ENCODE results near the gene PRKN. TPM values are rescaled to one million over a fixed set of nuclear protein-coding genes. Genes with fewer than 3 reads are reported as not detected.

PRKN gene
- total RNA-seq, 4 donors from 2014 or later: 8.4 to 44.8 (median 12.6) TPM

- ATAC-seq (ENCODE audit: low FRiP score): no peak
- no peak for DNase-seq (ENCODE audit: low spot score)
- no peak for TF ChIP-seq CTCF (IDR thresholded peaks at IDR 0.05)
These were observed 86.8 kb downstream of the PRKN start for GRCh38 chr6:162640756-162641155.

GRCh38 chr6:162639951-162640350 lies 87.6 kb downstream of the PRKN start:
- no peak for TF ChIP-seq CTCF (IDR thresholded peaks at IDR 0.05)
- DNase-seq (ENCODE audit: low spot score): no peak
- no peak for ATAC-seq (ENCODE audit: low FRiP score)

DNA sequence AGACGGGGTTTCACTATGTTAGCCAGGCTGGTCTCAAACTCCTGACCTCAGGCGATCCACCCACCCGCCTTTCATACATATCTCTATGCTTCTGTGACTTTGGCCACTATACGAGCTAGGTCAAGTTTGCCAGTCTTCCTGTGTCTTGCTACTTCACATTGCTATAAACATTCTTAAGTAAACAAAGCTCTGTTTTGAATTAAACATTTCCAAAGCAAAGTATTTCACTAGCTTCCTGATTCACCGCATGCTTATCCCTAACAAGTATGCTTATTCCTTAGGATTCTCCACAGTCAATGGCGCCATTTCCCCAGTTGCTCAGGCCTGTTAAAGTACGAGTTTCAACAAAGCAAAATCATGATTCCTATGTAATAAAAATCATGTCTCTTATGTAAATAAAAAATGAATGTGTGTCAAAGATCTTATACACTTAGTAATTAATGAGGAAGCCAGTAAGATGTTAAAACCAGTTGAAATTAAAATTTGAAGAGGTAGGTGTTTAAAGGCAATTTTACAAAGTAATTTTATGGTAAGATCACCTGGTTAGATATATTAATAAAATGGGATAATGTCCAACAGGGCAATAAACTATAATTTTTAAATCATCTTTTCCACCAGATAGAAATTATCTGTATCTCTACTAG lies 88.5 kb downstream of the PRKN start:
- DNase-seq (ENCODE audit: low spot score) (no peak), ATAC-seq (ENCODE audit: low FRiP score) (no peak)
- no peak for TF ChIP-seq CTCF (IDR thresholded peaks at IDR 0.05)

GRCh38 chr6:162637317-162637716 lies 90.2 kb downstream of the PRKN start:
- TF ChIP-seq CTCF (IDR thresholded peaks at IDR 0.05): no peak
- DNase-seq (ENCODE audit: low spot score): no peak
- ATAC-seq (ENCODE audit: low FRiP score): no peak

- DNase-seq (ENCODE audit: low spot score): no peak
- ATAC-seq (ENCODE audit: low FRiP score): no peak
- TF ChIP-seq CTCF (IDR thresholded peaks at IDR 0.05): no peak
These were observed 91.4 kb downstream of the PRKN start for GRCh38 chr6:162636167-162636566.

DNA sequence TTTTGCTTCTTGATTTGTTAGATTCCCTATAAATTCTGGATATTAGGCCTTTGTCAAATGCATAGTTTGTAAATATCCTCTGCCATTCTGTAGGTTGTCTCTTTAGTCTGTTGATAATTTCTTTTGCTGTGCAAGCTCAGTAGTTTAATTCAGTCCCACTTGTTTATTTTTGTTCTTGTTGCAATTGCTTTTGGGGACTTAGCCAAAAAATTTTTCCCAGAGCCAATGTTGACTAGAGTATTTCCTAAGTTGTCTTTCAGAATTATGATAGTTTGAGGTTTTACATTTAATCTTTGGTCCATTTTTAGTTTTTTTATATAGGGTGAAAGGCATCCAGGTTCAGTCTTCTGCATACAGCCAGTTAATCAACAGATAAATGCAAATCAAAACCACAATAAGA lies 96.0 kb downstream of the PRKN start:
- no peak for TF ChIP-seq CTCF (IDR thresholded peaks at IDR 0.05)
- DNase-seq (ENCODE audit: low spot score): no peak
- no peak for ATAC-seq (ENCODE audit: low FRiP score)

DNA sequence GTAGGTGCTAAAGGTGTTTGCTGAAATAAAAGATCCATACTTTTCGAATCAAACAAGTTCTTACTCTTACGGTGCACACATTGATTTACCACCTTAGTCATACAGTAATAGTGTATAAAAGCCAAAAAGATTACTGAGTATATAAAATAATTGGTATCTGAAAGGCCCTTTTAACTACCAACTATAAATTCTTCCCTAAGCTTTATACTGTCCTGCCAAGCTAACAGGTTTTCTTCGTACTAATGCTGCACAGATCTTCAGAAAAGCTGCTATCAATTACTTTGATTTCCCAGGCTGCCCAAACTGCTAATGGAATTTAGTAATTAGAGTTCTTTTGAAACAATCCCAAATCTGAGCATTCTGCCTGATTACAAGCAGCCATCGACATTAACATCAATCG lies 97.5 kb downstream of the PRKN start:
- DNase-seq (ENCODE audit: low spot score) (no peak), ATAC-seq (ENCODE audit: low FRiP score) (no peak)
- no peak for TF ChIP-seq CTCF (IDR thresholded peaks at IDR 0.05)

Data from omental fat pad (tissue), 4 donors.